Measurements from ENCODE around the gene VPS13C.

Gene VPS13C

GRCh38 chr15:61888074-61888780, 172.0 kb downstream of the VPS13C start:
- Histone ChIP-seq H3K27me3 (replicated peaks; ENCODE audit: control insufficient read depth, insufficient read depth, low read length) (no peaks in the 10 kb centered on the region), H3K36me3 (ENCODE audit: control insufficient read depth, insufficient read depth, low read length) (no peaks in the 10 kb centered on the region), H3K4me3 (replicated peaks; ENCODE audit: low read depth, low read length) (no peak overlapping the region)
- no peak for DNase-seq (ENCODE audit: extremely low read depth, insufficient read length)
- TF ChIP-seq, protein P1, sequence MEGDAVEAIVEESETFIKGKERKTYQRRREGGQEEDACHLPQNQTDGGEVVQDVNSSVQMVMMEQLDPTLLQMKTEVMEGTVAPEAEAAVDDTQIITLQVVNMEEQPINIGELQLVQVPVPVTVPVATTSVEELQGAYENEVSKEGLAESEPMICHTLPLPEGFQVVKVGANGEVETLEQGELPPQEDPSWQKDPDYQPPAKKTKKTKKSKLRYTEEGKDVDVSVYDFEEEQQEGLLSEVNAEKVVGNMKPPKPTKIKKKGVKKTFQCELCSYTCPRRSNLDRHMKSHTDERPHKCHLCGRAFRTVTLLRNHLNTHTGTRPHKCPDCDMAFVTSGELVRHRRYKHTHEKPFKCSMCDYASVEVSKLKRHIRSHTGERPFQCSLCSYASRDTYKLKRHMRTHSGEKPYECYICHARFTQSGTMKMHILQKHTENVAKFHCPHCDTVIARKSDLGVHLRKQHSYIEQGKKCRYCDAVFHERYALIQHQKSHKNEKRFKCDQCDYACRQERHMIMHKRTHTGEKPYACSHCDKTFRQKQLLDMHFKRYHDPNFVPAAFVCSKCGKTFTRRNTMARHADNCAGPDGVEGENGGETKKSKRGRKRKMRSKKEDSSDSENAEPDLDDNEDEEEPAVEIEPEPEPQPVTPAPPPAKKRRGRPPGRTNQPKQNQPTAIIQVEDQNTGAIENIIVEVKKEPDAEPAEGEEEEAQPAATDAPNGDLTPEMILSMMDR (IDR thresholded peaks at IDR 0.05; ENCODE audit: insufficient read depth, low read length, poor library complexity, severe bottlenecking), result no peak

DNA sequence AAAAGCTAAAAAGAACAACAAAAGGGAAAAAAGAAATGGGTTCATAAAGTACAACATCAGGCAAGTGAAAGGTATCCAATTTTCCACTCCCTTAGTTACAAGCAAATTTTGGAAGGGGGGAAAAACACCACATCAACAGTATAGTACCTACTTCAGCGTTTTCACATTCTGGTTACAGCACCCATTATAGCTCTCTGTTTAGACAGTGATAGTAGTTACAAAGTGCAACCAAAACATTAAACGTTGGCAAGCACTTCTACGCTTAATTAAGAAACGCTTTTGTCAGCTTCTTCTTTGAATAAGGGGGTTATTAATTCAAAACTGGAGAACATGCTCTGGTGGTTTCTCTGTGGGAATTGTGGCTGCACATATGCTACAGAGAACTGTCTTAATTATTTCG, 180.2 kb downstream of the VPS13C start:
- TF ChIP-seq, protein P1 (IDR thresholded peaks at IDR 0.05; ENCODE audit: insufficient read depth, low read length, poor library complexity, severe bottlenecking), result no peak
- Histone ChIP-seq H3K27me3 (replicated peaks; ENCODE audit: control insufficient read depth, insufficient read depth, low read length) (no peaks in the 10 kb centered on the region), H3K4me3 (replicated peaks; ENCODE audit: low read depth, low read length) (no peak overlapping the region), H3K36me3 (ENCODE audit: control insufficient read depth, insufficient read depth, low read length) (peaks cover 2% of the 10 kb centered on the region; the same call in 1 of the 2 replicates)
- DNase-seq (ENCODE audit: extremely low read depth, insufficient read length), result no peak

DNA sequence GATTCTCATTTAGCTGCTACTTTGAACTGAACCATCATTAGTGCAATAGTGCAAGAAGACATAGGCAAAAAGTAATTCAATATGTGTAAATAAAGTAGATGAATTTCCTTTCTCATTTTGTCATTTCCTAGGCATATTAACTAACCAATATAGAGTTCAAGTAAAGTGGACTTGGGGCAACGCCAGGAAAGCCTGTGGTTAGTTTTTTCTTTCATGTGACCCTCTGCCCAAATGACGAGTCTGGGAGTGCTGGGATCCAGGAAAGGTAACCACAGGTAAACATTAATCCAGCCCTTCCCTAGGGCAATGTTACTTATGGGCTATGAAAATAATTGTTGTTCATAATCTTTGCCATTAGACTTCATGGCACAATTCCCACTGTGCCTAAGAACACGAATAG, 181.0 kb downstream of the VPS13C start:
- TF ChIP-seq, protein P1 (IDR thresholded peaks at IDR 0.05; ENCODE audit: insufficient read depth, low read length, poor library complexity, severe bottlenecking), result no peak
- Histone ChIP-seq H3K36me3 (ENCODE audit: control insufficient read depth, insufficient read depth, low read length) (peaks cover 2% of the 10 kb centered on the region; the same call in 1 of the 2 replicates), H3K4me3 (replicated peaks; ENCODE audit: low read depth, low read length) (no peak overlapping the region), H3K27me3 (replicated peaks; ENCODE audit: control insufficient read depth, insufficient read depth, low read length) (no peaks in the 10 kb centered on the region)
- DNase-seq (ENCODE audit: extremely low read depth, insufficient read length), result no peak

- Histone ChIP-seq H3K27me3 (replicated peaks; ENCODE audit: control insufficient read depth, insufficient read depth, low read length) (no peaks in the 10 kb centered on the region), H3K4me3 (replicated peaks; ENCODE audit: low read depth, low read length) (no peak overlapping the region), H3K36me3 (ENCODE audit: control insufficient read depth, insufficient read depth, low read length) (peaks cover 2% of the 10 kb centered on the region; the same call in 1 of the 2 replicates)
- no peak for DNase-seq (ENCODE audit: extremely low read depth, insufficient read length)
- TF ChIP-seq, protein P1 (IDR thresholded peaks at IDR 0.05; ENCODE audit: insufficient read depth, low read length, poor library complexity, severe bottlenecking), result peak; percentile 42
Observed at GRCh38 chr15:61871926-61872522, 188.2 kb downstream of the VPS13C start.

DNA sequence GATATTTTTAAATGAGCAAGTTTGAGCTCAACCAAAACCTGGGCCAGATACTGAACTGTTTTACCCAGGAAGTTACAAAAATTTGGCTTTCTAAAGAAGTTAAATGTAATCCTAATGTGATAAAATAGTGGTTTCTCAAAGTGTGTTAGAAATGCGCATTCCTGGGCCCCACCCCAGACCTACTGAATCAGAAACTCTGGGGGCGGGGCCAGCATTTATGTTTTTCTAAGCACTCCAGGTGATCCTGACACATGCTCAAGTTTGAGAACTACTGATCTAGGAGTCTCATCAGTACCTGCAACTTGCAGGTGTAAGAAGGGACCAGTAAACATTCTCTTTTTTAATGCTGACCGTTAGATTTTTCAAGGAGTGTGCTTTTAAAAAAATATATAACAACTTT, 190.6 kb downstream of the VPS13C start:
- TF ChIP-seq, protein P1 (IDR thresholded peaks at IDR 0.05; ENCODE audit: insufficient read depth, low read length, poor library complexity, severe bottlenecking), result no peak
- H3K36me3 ChIP-seq (ENCODE audit: control insufficient read depth, insufficient read depth, low read length), result no peaks in the 10 kb centered on the region
- H3K4me3 ChIP-seq (replicated peaks; ENCODE audit: low read depth, low read length), result no peak overlapping the region
- H3K27me3 ChIP-seq (replicated peaks; ENCODE audit: control insufficient read depth, insufficient read depth, low read length), result no peaks in the 10 kb centered on the region
- DNase-seq (ENCODE audit: extremely low read depth, insufficient read length), result no peak
